HG02884 (cell line): Measurements from ENCODE around the gene TBCK.

Experiments used
- ATAC-seq: cut with Tn5 transposase; IDR thresholded peaks from one replicate; pipeline ENCODE4 v1.9.1; 2021; ENCODE audit warnings: mild to moderate bottlenecking, moderate library complexity; ENCODE audit not compliant: unreplicated experiment

Gene TBCK

GRCh38 chr4:106315968-106316772, at the start of gene TBCK, which contains the start of gene AIMP1:
TBCK (minus strand) TSS chr4:106316209; CDS start chr4:106308960, 7,249 bp downstream.
AIMP1 (plus strand) TSS chr4:106316550; CDS start chr4:106325010, 8,460 bp downstream.
- peak; percentile 81 for ATAC-seq

- ATAC-seq = no peak
Measured at GRCh38 chr4:106365613-106366012, 49.6 kb upstream of the TBCK start.

DNA sequence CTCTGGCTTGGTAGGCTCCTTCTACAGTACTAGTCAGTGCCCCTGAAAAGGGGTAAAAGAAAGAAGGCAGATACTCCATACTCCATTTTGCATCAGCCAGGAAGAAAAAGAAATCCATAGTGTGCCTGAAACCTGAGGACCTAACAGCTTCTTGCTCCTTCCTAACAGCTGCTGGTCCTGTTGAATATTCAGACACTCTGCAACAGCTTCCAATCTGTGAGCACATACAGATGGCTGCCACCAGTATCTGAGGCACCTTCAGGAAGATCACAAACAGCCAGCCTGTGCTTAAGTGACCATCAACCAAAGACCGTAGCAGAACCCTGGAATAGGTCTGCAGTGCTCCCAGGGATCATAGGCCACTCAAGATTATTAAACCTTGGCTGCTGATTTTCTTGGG, 48.3 kb upstream of the TBCK start:
- ATAC-seq = no peak

- ATAC-seq = no peak
Measured at GRCh38 chr4:106362086-106362825, 46.2 kb upstream of the TBCK start.

DNA sequence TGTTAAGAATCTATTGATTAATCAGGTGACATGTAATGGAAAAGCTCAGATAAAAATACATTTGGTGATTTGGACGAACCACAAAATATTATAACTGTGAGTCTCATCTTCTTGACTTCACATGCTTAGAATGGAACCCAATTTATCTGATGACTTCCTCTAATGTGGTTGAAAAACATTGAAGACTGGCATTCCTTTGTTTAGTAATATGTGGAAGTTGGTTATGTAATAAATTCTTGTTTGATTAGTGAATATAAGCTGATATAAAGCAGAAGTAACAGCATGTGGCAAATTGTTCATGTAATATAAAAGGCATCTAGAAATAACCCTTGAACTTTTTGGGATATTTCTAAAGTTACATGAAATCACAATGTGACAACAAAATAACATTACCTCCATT, 42.9 kb upstream of the TBCK start:
- ATAC-seq = no peak

DNA sequence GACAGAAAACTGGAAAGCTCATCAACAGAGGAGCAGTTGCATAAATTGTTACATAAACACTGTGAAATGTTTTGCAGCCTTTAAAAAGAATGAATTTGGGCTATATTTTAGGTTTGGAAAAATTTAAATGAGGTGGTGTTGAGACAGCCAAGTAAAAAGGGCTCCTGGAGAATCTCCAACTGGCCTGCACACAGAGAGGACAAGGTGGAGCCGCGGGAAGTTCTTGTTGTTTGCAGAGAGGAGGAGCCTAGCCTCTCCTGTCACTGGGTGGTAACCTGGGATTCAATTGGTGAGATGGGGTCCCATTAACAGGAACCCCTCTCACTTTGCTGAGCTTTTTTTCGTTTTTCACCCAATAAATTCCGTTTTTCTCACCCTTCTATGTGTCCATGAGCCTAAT, 39.2 kb upstream of the TBCK start:
- ATAC-seq = no peak

DNA sequence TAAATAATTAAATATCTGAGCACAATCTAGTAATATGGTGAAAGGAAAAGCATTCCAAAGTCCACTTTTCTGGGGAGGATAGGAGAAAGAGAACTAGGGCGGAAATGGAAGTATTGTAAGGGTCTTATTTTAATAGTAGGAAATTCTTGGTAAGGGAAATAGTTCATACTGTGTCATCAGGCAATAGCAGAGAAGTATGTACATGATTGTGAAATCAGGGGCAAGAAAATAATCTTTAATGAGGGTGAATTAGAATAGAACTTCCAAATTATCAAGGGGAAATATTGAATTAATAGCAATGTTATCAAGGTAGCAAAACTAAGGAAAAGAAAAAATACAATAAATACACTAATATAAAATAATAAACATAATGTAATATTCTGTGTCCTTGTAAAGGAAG, 37.8 kb upstream of the TBCK start:
- ATAC-seq = no peak

DNA sequence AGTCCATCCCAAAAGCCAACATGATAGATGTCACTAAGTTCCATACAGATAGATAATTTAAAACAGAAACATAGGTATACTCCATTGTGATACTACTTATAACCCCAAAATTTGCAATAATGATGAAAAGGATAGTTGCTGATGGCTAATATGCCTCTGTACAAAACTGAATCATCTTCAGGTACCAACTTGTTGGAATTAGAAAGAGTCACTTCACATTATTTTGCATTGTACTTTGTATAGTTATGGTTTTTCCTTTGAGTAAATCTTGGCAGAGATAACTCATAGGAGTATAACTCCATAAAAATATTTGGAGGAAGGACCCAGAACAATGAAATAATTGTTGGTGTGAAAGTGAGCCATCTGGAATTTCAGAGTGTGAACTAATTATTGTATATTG, 35.0 kb upstream of the TBCK start:
- no peak for ATAC-seq

GRCh38 chr4:106347167-106347566, 31.2 kb upstream of the TBCK start:
- no peak for ATAC-seq

GRCh38 chr4:106344647-106344970, 28.6 kb upstream of the TBCK start:
- ATAC-seq = no peak

DNA sequence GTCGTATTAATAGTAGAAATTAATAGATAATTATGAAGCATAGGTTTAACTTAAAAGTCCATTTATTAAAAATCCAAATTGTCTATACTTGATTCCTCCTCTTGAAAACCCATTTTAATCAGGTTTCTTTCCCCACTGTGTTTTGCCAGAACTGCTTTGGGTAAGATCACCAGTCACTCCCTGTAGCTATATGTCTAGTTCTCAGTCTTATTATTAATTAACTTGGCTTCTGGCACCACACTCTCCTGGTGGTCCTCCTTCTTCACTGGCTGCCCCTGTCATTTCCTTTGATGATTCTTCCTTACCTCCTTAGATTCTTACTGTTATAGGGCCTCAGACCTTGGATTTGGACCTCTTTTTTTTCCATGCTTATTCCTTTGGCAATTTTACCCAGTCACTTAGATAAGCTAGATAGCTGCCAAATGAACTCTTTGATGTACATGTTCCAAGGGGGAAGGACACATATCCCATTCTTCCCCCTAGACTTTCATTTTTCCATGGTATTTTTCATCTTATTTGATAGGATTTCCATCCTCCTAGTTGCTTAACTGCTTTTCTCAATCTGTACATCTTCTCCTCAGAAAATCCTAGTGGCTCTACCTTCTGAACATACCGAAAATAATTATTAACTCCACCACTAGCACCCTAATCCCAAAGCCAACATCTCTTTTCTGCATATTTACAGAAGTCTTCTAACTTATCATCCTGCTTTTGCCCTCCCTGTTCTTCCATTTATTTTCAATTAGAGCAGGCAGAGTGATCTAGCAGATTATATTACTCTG, 28.0 kb upstream of the TBCK start:
- no peak for ATAC-seq

GRCh38 chr4:106340774-106341173, 24.8 kb upstream of the TBCK start:
- ATAC-seq = no peak

DNA sequence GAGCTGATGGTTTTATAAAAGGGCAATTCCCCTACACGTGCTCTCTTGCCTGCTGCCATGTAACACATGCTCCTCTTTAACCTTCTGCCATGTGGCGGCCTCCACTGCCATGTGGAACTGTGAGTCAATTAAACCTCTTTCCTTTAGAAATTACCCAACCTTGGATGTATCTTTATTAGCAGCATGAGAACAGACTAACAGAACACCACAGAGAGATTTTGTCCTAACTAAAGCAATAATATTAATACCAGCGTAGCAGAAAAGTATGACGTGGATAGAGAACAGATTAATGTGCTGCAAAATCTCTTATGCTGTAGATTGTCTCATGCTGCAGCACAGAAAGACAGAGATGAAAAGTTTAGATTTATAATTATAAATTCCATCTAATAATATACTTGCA, 23.4 kb upstream of the TBCK start:
- no peak for ATAC-seq

GRCh38 chr4:106338671-106339070, 22.7 kb upstream of the TBCK start:
- no peak for ATAC-seq

- ATAC-seq = no peak
Measured at GRCh38 chr4:106337916-106338315, 21.9 kb upstream of the TBCK start.

DNA sequence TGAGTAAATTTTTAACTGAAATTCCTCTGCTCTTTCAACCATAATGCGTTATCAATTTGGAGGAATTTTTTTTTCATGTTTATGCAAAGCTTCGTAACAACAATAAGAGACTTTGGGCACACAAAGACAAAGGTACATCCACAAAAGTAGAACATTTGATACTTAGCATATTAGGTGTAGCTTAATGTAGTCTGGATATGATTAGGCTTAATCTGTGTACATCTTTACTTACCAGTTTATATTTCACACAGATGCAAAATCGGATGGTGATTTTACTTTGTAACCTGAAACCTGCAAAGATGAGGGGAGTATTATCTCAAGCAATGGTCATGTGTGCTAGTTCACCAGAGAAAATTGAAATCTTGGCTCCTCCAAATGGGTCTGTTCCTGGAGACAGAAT, 20.6 kb upstream of the TBCK start:
- no peak for ATAC-seq

DNA sequence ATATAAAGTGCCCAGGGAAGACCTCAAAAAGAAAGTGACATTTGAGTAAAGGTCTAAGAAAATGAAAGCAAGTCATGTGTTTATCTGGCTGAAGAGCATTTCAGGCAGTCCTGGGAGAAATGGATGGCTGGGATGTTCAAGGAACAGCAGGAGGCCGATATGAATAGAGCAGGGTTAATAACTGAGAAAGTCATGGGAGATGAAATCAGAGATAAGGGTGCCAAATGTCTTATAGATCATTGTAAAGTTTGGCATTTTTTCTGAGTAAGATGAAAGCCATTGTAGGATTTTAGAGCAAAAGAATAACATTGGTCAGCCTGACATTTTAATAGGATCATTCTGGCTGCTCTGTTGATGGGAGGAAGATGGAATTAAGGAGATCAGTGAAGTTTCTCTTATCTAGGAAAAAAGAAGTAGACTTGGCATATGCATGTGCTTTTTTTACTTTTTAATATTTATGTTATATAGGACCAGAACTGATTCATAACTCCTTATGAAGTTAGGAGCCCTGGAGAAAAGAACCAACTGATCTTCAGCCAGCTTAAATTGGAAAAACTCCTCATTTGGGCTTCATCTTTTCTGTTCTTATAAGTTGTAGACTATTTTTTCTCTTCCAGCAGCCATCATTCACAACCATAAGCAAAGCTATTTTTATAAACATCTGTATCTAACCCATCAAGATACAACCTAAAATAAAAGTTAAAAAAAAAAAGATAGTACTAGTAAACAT, 18.9 kb upstream of the TBCK start:
- no peak for ATAC-seq

DNA sequence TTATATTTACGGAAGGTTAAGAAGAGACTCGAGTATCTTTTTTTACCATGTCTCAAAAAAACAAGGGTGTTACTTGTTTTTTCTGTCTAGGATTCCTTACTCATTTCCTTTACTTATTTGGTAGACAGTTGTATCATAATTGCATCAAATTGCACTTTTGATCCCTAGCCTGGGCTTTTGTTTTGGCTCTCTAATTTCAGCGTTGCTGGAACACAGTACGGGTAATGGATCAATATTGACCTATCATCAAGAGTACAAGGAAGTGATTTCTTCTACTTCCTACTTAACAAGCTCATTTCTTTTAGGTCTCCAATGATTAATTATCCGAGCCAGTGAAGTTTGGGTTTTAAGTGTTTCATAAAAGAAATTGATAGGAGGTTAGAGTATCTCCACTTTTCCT, 17.2 kb upstream of the TBCK start:
- ATAC-seq = no peak

DNA sequence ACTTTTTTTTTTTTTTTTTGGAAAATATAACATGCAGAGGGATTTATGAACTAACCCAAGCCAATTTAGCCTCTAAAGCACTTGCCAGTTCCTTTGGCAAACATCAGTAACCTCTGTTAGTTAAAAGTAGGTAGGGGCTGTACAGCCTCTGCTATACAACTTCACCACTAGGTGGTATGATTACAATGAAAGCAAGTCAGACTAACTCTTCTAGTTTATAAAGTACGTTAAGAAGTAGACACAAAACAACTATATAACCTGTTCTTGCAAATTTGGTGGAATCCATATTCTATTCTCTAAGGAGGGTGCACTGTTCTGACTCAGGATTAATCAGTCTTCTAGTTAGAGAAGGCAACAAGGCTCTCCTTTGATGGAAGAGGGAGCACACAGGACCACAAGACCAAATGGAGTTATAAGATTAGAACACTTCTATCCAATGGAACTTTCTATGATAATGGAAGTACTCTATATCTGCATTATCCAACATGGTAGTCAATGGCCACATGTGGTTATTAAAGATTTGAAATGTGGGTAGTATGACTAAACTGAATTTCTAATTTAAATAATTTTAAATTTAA, 13.1 kb upstream of the TBCK start:
- peak; percentile 87 for ATAC-seq

DNA sequence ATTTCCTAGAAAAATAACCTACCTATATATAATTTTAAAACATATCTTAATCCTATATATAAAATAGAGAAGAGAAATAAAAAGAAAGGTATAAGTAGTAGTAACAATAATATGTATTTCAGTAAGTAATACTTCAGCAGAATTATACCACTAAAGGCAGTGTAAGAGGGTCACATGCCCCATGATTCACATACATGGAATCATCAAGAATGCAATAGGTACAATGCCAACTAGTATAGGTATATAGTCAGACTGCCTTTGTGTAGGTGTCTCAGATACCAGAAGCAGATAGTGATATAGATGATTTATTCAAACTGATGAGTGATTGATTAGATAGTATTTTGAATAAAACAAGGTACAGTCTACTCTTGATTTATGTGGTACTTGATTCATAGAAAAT, 9.8 kb upstream of the TBCK start:
- ATAC-seq = no peak

- no peak for ATAC-seq
Measured at GRCh38 chr4:106323119-106323518, 7.1 kb upstream of the TBCK start.
